ENCODE measurements around the gene DPEP3. TPM values are rescaled to one million over a fixed set of nuclear protein-coding genes. Genes with fewer than 3 reads are reported as not detected.

The DPEP3 gene
- total RNA-seq, 2 donors from 2014 or later = not detected

DNA sequence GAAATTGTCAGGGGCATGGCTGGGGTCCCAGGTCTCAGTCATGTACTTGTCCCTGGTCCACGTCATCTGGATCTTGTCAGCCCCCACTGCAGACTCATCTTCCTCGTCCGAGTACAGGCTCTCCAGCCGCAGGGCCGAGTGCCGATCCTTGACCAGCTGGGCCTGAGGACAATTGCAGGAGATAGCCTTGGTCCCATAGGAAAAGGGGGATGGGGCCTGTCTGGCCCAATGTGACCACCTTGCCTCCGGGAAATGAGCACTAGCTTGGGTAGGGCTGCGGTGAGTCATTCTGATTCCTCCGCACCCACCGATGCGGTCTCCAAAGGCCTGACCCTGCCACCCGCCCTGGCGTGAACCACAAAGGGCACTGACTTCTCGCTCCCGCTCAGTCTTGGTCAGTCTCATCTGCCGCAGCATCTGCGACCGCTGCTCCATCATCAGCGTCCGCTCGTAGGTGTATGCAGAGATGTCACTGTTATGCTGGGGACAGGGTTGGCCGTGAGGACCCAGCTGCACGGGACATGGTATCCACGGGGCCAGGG lies 34.8 kb downstream of the DPEP3 start:
- Histone ChIP-seq H3K4me1 (peaks cover under 1% of the 10 kb centered on the region), H3K27me3 (no peaks in the 10 kb centered on the region), H3K27ac (peak overlapping the region in 1 of 4 donors; percentile 42), H3K36me3 (replicated peaks in 1 of 2; ENCODE audit: insufficient read depth in 1 of 2, low read depth in 2 of 2) (peaks cover 0 to 11% of the 10 kb centered on the region in 2 donors), H3K9me3 (no peaks in the 10 kb centered on the region), H3K4me3 (no peak overlapping the region)
- no peak for DNase-seq
- 85 to 96% methylated on average over 12 to 24 of the region's 24 CpGs for WGBS, 2 donors
- ATAC-seq = no peak
- intact Hi-C loops (cut with DNase I) = no loop called here
- TF ChIP-seq POLR2A (IDR thresholded peaks at IDR 0.05) (no peak), CTCF (IDR thresholded peaks at IDR 0.05) (no peak)

GRCh38 chr16:67944690-67945391 lies 35.5 kb downstream of the DPEP3 start:
- no peak overlapping the region for H3K4me3 ChIP-seq
- intact Hi-C loops (cut with DNase I) = no loop called here
- peak overlapping the region in 1 of 4 donors; percentile 42 for H3K27ac ChIP-seq
- no peak for DNase-seq
- H3K36me3 ChIP-seq (replicated peaks in 1 of 2; ENCODE audit: insufficient read depth in 1 of 2, low read depth in 2 of 2) = peaks cover 0 to 11% of the 10 kb centered on the region in 2 donors
- TF ChIP-seq POLR2A (IDR thresholded peaks at IDR 0.05) = no peak
- no peak for TF ChIP-seq CTCF (IDR thresholded peaks at IDR 0.05)
- no peak for ATAC-seq
- peaks cover 6% of the 10 kb centered on the region for H3K4me1 ChIP-seq
- no peaks in the 10 kb centered on the region for H3K27me3 ChIP-seq
- 92 to 95% methylated on average over 4 to 24 of the region's 24 CpGs for WGBS, 2 donors
- H3K9me3 ChIP-seq = no peaks in the 10 kb centered on the region

- ATAC-seq (no peak), DNase-seq (no peak)
- TF ChIP-seq CTCF (IDR thresholded peaks at IDR 0.05) (no peak), POLR2A (IDR thresholded peaks at IDR 0.05) (no peak)
- Histone ChIP-seq H3K4me3 (no peak within 1 kb of the TSS), H3K36me3 (replicated peaks in 1 of 2; ENCODE audit: insufficient read depth in 1 of 2, low read depth in 2 of 2) (peaks cover 0 to 11% of the 10 kb centered on the region in 2 donors), H3K27ac (peak within 1 kb of the TSS in 1 of 4 donors; percentile 42), H3K9me3 (no peaks in the 10 kb centered on the region), H3K4me1 (peaks cover 11% of the 10 kb centered on the region), H3K27me3 (no peaks in the 10 kb centered on the region)
- WGBS, 2 donors = 74 to 83% methylated on average over 13 to 22 of the region's 23 CpGs
- intact Hi-C loops (cut with DNase I) = no loop called here
Measured at GRCh38 chr16:67943619-67944504, 36.4 kb downstream of the DPEP3 start, which contains the start of gene LCAT. LCAT (minus strand) TSS chr16:67944120; CDS start chr16:67944101, 19 bp downstream.

GRCh38 chr16:67943256-67943618 lies 37.1 kb downstream of the DPEP3 start:
- H3K9me3 ChIP-seq = no peaks in the 10 kb centered on the region
- H3K27me3 ChIP-seq = no peaks in the 10 kb centered on the region
- no peak overlapping the region for H3K4me3 ChIP-seq
- peaks cover 0 to 9% of the 10 kb centered on the region in 2 donors for H3K36me3 ChIP-seq (replicated peaks in 1 of 2; ENCODE audit: insufficient read depth in 1 of 2, low read depth in 2 of 2)
- no peak overlapping the region for H3K27ac ChIP-seq
- H3K4me1 ChIP-seq = peaks cover 11% of the 10 kb centered on the region
- WGBS, 2 donors = 93% methylated on average over 4 of the region's 6 CpGs; no CpG with 5 or more reads in 1 of the 2 donors
- no peak for TF ChIP-seq CTCF (IDR thresholded peaks at IDR 0.05)
- TF ChIP-seq POLR2A (IDR thresholded peaks at IDR 0.05) = no peak
- DNase-seq = no peak
- no peak for ATAC-seq
- intact Hi-C loops (cut with DNase I) = no loop called here

All from body of pancreas (tissue), 4 donors.